Gastrocnemius medialis (tissue), 4 donors: ENCODE data around the gene SUDS3.

Experiments
- CTCF ChIP-seq, 5 experiments: fragments of 450-650 bp in 3 of 5; fragments of 200-600 bp in 2 of 5; sonication (generic) in 2 of 5; IDR thresholded peaks in 4 of 5; conservative IDR thresholded peaks in 1 of 5; 1 replicate in 4 of 5; 2 replicates in 1 of 5; pipeline ENCODE4 v1.5.1; 2016 to 2019; ENCODE audit warnings: antibody characterized with exemption in 5 of 5, mild to moderate bottlenecking in 3 of 5, moderate library complexity in 3 of 5
- POLR2A ChIP-seq, 2 donors: fragments of 450-650 bp; IDR thresholded peaks; one replicate each; pipeline ENCODE4 v1.6.1; 2017; ENCODE audit warnings: antibody characterized with exemption in 2 of 2, mild to moderate bottlenecking in 2 of 2, moderate library complexity in 2 of 2

GRCh38 chr12:118448341-118448740, 72.0 kb downstream of the SUDS3 start:
- TF ChIP-seq CTCF (IDR thresholded peaks at IDR 0.05 in 4 of 5, conservative IDR thresholded peaks at IDR 0.05 in 1 of 5) = no peak
- TF ChIP-seq POLR2A (IDR thresholded peaks at IDR 0.05) = no peak
